Brain microvascular endothelial cell (primary cell): ENCODE results near the gene MAGI1.
A peak's percentile ranks its signal among the peaks of the same experiment; 100 is the strongest.

Experiments
- DNase-seq: peaks from one replicate; pipeline ENCODE4 v3.0.0-alpha.2; 2020
- H3K27ac ChIP-seq: fragments of 250-450 bp; sonication (Bioruptor Pico); 2 replicates; pipeline ENCODE4 v1.5.1; 2020; ENCODE audit warnings: mild to moderate bottlenecking, moderate library complexity
- H3K27me3 ChIP-seq: fragments of 250-450 bp; sonication (Bioruptor Pico); replicated peaks from 2 replicates; pipeline ENCODE4 v1.5.1; 2020; ENCODE audit warnings: mild to moderate bottlenecking
- H3K36me3 ChIP-seq: fragments of 250-450 bp; sonication (Bioruptor Pico); replicated peaks from 2 replicates; pipeline ENCODE4 v1.5.1; 2020; ENCODE audit warnings: mild to moderate bottlenecking
- H3K4me3 ChIP-seq: 2 replicates; pipeline ENCODE4 v1.5.1; 2011; ENCODE audit warnings: low read depth, mild to moderate bottlenecking, control low read depth, low read length, moderate library complexity
- in situ Hi-C: cut with HindIII; loops from 2 replicates; pipeline ENCODE4 v1.10.0; 2017; ENCODE audit warnings: low sequenced_read_pairs, low pct_ligation_motif_present
- TF ChIP-seq, protein P1 (sequence below): IDR thresholded peaks from 2 replicates; pipeline ENCODE4 v1.5.1; 2011; ENCODE audit warnings: low read depth, mild to moderate bottlenecking, moderate library complexity, low read length, control low read depth, inconsistent platforms; ENCODE audit errors: missing control alignments

Gene MAGI1

DNA sequence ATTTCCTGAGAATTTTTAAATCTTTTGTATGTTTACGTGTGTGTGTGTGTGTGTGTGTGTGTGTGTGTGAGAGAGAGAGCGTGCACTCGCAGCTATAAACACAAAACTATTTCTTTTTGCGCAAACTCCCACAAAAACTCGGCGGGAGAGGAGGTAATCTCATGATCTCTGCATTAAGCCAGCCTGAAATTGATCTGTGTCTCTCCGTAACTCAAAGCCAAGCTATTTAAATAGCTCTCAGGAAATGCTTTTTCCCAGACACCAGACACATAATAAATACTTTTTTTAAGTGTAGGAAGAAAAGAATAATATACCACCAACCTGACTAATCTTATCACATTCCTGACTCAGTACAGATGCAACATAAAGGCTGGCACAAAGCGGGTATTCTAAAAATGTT, 226.8 kb downstream of the MAGI1 start:
- TF ChIP-seq, protein P1, sequence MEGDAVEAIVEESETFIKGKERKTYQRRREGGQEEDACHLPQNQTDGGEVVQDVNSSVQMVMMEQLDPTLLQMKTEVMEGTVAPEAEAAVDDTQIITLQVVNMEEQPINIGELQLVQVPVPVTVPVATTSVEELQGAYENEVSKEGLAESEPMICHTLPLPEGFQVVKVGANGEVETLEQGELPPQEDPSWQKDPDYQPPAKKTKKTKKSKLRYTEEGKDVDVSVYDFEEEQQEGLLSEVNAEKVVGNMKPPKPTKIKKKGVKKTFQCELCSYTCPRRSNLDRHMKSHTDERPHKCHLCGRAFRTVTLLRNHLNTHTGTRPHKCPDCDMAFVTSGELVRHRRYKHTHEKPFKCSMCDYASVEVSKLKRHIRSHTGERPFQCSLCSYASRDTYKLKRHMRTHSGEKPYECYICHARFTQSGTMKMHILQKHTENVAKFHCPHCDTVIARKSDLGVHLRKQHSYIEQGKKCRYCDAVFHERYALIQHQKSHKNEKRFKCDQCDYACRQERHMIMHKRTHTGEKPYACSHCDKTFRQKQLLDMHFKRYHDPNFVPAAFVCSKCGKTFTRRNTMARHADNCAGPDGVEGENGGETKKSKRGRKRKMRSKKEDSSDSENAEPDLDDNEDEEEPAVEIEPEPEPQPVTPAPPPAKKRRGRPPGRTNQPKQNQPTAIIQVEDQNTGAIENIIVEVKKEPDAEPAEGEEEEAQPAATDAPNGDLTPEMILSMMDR = no peak
- in situ Hi-C loops = no loop called here
- Histone ChIP-seq H3K36me3 (no peaks in the 10 kb centered on the region), H3K4me3 (no peak overlapping the region), H3K27me3 (no peaks in the 10 kb centered on the region), H3K27ac (peak overlapping the region; percentile 31)
- peak; percentile 34 for DNase-seq

DNA sequence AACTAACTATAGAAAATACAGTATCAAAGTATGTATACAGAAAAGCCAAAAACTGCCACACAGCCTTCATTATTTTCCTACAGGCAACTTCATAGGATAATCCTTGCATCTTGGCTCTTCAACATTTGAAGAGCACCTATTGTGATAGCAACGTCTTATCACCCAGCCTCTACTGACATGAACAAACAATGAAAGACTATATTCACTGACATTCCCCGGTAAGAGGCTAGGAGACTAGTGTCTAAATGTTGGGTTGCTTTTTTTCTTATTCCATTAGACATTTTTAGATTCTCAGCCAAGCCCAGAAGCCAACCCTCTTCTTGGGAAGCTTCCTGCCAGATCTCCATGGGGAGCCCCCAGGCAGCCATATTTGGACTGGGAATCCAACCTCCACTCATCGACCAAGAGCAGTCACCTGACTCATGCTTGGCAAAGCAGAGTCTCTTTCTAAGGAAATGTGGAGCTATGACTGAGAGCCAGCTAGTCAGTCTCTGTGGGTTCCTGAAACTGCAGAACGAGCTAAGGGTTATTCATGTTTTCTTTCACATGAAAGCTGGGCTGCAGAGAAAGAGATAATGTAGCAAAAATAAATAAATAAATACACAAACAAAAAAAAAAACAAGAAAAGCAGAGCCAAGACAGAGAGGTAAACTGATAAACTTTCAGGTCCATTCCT, 227.5 kb downstream of the MAGI1 start:
- peak; percentile 74 for DNase-seq
- H3K27ac ChIP-seq = peak overlapping the region; percentile 31
- H3K4me3 ChIP-seq = no peak overlapping the region
- H3K36me3 ChIP-seq = no peaks in the 10 kb centered on the region
- no peaks in the 10 kb centered on the region for H3K27me3 ChIP-seq
- TF ChIP-seq, protein P1 = no peak
- in situ Hi-C loops = no loop called here

DNA sequence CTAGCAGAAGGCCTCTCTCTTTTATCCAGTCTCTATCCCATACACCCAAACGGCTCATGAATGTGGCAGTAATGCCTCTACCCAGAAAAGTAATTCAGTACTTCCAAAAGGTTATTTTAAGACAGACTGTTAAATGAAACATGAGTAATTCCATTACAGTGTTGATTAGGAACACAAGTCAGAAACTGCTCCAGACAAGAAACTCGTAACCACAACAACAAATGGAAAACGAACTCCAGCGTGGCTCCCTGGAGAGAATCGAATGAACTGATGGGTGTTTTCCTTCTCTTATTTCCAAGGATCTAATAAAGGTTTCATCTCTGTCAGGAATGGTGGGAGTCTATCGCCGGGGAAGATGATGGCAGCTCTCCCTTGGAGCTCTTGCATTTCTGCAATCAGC, 228.4 kb downstream of the MAGI1 start:
- Histone ChIP-seq H3K27me3 (no peaks in the 10 kb centered on the region), H3K36me3 (no peaks in the 10 kb centered on the region), H3K27ac (no peak overlapping the region), H3K4me3 (no peak overlapping the region)
- DNase-seq = no peak
- TF ChIP-seq, protein P1 = no peak
- in situ Hi-C loops = no loop called here

DNA sequence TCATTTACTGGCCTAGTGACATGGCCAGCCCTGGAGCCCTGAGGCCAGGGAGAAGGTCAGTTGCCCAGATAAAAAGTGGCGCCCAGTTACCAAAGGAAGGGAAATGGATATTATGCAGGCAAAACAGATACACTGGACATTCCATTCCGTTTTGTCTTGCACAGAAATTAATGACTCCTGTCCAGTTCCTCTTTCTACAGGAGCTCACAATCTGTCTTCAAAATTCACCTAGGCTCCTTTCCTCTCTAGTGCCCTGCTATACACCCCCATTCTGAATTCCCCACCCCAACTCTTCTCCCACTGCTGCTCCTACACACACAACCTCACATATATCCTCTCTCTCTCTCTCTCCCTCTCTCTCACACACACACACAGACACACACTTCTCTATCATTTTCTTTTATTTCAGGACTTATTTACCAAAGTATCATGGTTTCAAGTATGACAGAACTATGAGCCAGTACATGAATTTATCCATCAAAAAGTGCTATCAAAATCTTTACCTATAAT, 229.0 kb downstream of the MAGI1 start:
- in situ Hi-C loops = no loop called here
- no peaks in the 10 kb centered on the region for H3K27me3 ChIP-seq
- no peaks in the 10 kb centered on the region for H3K36me3 ChIP-seq
- TF ChIP-seq, protein P1 = no peak
- H3K4me3 ChIP-seq = no peak overlapping the region
- no peak for DNase-seq
- no peak overlapping the region for H3K27ac ChIP-seq

DNA sequence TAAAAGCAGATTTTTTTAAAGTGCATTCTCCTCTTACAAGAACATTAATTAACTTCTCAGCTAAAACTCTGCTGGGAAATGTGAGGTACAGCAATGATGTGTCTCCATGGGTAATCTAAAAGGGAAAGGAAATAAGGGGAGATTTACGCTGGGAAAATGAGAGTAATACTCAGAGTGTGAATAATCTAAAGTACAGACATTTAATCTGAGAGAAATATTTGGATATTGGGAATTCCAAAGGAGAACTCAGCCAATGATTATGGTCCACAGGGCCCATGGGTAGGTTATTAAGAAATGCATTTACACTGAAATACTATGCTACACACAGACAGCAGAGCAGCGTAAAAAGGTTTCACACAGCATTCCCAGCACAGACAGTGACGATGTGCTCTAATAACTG, 229.9 kb downstream of the MAGI1 start:
- TF ChIP-seq, protein P1 = no peak
- no peaks in the 10 kb centered on the region for H3K36me3 ChIP-seq
- no peaks in the 10 kb centered on the region for H3K27me3 ChIP-seq
- no peak overlapping the region for H3K4me3 ChIP-seq
- no peak for DNase-seq
- in situ Hi-C loops = no loop called here
- no peak overlapping the region for H3K27ac ChIP-seq

DNA sequence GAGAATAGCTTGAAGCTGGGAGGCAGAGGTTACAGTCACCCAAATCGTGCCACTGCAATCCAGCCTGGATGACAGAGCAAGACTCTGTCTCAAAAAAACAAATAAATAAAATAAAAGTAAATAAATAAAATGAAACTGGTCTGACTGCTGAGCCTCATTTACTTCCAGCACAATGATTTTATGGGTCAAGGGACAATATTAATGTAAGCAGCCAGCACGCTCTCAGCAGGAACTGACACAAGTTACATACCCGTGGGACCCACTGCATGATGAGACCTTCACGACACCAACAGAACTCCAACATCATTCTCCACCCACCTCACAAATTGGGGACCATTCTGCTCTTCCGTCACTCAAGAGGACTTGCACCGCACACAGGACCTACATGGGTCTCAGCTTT, 230.3 kb downstream of the MAGI1 start:
- Histone ChIP-seq H3K36me3 (no peaks in the 10 kb centered on the region), H3K27ac (no peak overlapping the region), H3K27me3 (no peaks in the 10 kb centered on the region), H3K4me3 (no peak overlapping the region)
- in situ Hi-C loops = no loop called here
- TF ChIP-seq, protein P1 = no peak
- no peak for DNase-seq
